ENCODE results near the gene GFRA1.

DNA sequence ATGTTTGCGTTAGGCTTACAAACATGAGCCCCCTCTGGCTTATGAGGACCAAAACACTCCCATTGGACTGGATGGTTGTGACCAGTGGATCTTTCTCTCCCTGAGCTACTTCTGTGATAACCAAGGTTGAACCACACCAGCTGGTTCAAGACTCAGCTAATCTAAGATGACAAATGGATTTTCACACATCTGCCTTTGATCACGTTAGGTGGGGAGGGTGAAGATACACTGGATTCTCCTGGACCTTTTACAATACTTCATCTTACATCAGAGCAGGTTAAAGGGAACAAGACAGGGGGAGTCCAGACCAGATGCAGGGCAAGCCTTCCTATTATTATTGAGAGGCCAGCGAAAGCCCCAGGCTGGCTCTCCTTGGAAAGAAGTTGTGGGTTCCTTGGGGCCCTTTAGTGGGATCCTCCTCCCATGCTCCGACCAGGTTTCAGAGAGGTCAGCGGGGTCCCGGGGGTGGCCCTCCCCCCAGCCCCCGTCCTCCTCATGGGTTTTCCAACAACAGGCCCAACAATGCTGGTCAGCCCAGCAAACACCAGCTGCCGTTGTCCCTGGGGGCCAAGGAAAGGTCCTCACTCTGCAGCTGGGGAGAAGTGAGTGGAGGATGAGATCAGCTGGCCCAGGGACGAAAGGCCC, 2.8 kb downstream of the GFRA1 start:
- TF ChIP-seq, protein P1, sequence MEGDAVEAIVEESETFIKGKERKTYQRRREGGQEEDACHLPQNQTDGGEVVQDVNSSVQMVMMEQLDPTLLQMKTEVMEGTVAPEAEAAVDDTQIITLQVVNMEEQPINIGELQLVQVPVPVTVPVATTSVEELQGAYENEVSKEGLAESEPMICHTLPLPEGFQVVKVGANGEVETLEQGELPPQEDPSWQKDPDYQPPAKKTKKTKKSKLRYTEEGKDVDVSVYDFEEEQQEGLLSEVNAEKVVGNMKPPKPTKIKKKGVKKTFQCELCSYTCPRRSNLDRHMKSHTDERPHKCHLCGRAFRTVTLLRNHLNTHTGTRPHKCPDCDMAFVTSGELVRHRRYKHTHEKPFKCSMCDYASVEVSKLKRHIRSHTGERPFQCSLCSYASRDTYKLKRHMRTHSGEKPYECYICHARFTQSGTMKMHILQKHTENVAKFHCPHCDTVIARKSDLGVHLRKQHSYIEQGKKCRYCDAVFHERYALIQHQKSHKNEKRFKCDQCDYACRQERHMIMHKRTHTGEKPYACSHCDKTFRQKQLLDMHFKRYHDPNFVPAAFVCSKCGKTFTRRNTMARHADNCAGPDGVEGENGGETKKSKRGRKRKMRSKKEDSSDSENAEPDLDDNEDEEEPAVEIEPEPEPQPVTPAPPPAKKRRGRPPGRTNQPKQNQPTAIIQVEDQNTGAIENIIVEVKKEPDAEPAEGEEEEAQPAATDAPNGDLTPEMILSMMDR (conservative IDR thresholded peaks at IDR 0.05 in 1 of 2, IDR thresholded peaks at IDR 0.05 in 1 of 2; ENCODE audit: low read depth in 1 of 2, low read length in 2 of 2), result no peak
- no peak for TF ChIP-seq EZH2 (IDR thresholded peaks at IDR 0.05; ENCODE audit: low read length, missing control alignments)
